Limb (tissue), 2 donors: ENCODE results near the gene CDC42BPB.

ENCODE experiments used
- DNase-seq, 2 donors: peaks; one replicate each; pipeline ENCODE4 v3.0.0-alpha.2; 2016; ENCODE audit errors: extremely low spot score in 2 of 2

Gene CDC42BPB

DNA sequence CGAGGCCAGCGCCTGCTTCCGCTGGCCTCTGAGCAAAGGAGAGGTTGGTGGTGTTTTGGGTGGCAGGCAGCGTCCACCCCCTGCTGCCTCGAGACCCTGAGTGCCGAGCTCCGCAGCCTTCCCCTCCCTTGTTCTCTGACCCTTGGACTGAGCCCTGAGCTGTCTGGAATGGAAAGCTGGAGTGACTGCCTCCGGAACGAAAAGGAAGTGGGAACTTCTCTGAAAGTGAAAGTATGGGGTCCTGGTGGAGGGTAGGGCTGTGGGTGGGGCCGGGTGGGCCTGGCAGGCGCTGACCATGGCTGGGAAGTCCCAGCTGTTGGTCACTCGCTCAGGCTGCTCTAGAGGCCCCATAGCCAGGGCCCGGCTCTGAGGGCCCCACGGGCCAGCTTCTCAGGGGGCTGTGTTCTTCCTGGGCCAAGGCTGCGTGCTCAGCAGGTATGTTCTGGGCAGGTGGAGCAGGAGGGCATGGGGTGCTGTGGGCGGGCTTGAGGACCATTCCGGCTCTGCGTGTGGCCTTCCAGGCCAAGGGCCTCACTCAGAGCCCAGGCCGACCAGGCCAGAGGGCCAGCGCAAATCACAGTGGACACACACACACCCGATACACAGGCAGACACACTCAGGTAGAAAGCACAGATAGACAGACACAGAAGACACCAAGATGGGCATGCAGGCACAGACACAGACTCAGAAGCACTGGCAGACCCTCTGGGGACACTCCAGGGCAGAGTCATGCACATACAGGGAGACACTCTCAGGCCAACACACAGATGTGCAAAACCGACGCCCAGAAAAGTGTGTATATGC lies 37.3 kb upstream of the CDC42BPB start, which contains the start of gene EXOC3L4:
Gene EXOC3L4, plus strand, starts transcription at position 320 of the 804 bp plus-strand sequence. CDS start 5,495 bp downstream, outside the sequence.
- DNase-seq = no peak

DNA sequence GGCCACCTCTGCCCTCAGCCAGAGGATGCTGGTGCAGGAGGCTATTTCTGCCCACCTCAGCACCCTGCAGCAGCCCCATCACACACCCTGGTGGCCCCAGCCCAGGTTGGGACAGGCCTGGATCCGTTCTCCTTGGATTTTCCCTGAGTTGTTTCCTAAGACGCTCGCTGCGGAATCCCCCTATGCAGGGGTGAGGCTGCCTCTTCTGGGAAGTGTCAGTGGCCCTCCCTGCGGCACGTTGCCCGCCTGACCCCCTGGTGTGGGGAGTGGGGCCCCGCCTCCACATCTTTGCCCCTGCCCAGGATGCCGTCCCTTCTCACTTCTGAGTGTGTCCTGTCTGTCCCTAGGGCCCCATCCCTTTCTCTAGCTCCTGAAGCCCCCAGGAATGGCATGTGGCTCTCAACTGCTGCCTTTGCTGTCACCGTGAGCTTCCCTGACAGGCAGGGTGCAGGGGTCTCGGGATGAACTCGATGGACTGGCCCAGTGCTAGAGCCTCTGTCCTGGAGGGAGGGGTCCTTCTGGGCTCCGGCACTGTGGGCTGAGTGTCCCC lies 36.6 kb upstream of the CDC42BPB start:
- no peak for DNase-seq

DNA sequence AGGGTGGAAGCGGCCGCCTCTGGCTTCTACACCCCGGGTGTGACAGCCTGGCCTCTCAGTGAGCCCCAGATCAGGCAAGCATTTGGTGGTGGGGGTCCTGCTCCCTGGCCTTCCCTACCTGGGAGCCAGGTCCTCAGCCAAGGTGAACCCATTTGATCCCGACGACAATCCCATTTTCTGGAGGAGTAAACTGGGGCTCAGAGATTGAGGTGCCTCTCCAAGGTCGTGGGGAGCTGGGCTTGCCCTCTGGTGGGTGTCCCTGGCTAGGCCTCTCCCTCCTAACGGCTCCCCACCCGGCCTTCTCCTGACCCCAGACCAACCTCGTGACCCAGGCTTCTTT lies 34.5 kb upstream of the CDC42BPB start:
- no peak for DNase-seq

DNA sequence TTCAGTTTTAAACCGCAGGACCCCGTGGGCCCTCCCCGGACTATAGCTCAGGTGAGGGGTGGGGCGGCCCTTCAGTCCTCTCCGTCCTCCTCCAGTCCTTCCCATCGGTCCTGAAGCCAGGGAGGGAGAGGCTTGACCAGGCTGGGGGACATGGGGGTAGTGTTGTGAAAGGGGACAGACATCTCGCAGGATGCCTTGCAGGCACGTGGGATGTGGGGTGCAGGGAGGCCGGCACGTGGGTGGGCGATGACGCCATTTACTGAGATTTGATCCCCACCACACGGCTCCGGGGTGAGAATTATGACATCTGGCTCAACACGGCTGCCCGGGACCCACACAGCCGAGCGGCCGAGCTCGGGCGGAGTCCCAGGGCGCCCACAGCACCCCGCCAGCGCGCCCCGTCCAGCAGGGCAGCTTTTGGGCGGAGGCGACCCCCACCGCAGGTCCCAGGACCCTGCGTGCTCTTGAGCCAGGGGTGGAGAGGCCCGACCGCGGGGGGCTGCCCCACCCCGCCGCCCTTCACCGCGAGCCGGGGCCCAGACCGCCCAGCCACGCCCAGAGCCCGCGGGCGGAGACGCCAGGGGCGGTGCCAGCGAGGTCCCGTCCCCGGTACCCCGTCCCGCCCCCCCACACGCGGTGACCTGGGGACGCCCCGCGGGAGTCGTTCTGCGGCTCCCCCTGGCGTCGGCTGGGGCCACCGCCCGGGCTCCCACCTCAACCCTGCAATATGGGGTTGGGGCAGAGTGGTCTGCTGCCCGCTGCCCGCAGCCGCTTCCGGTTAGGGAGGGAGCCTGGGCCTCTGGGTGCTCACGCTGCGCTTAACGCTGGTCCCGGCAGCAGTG lies 33.9 kb upstream of the CDC42BPB start:
- DNase-seq = peak in 1 of 2 donors; percentile 65

DNA sequence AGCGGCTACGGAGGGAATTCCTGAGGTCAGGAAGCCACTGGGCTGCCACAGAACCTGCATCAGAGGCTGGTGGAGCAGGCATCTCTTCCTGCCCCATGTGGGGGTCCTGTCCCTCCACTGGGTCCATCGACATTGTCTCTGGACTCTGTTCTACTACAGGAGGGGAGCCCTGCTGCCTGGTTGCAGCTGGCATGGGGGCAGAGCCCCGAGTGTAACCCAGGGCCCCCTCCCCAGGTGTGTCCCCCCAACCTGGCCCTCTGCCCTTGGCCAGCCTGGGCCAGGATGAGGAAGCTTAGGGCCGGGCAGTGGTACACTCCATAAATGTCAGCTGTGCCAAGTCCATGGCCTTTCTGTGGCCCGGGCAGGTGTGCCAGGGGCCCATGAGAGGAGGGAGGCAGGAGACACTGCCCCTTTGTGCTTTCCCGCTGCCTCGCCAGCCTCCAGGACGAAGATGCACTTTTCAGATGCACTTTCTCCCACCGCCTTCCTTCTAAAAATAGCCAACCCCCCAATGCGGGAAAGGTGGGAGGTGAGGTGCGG lies 33.2 kb upstream of the CDC42BPB start:
- no peak for DNase-seq

DNA sequence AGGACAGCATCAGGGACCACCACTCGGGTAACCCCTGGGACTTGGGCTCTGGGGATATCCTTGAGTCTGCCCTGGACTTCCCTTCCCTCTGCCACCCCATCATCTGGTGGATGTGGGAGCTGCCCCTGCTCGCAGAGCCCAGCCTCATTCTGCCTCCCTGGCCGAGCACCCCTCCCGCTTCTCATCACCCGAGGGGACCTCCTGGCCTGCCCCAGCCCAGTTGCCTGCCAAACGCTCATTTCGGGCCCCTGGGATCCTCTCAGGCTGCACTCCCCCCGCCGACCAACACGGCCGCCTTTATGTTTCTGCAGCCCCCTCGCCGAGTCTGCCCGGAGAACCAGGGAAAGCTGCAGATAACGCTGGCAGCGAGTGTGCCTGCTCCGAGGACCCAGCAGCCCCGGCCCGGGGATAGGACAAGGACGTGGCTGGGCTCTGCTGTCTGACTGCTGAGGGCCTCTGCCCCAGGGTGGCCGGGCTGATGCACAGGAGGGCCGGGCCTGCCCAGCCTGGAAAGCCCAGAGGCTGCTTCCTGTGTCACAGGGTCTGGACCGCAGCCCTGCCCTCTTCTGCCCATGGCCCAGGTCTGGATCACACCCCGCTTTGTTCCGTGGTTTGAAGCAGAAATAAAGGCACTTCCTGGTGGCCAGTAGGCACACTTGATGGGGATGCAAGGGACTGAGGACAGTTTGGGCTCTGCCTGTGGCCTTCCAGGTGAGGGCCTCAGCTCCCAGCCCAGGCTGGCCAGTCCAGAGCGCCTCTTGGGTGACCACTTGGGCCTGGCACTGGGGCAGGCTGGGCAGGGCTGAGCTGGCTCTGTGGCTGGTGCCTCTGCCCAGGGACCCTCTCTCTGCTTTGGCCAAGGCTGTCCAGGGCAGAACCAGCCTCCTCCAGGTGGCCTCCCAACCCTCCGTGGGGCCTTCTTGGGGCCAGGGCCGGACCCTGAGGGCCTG lies 32.3 kb upstream of the CDC42BPB start:
- no peak for DNase-seq

DNA sequence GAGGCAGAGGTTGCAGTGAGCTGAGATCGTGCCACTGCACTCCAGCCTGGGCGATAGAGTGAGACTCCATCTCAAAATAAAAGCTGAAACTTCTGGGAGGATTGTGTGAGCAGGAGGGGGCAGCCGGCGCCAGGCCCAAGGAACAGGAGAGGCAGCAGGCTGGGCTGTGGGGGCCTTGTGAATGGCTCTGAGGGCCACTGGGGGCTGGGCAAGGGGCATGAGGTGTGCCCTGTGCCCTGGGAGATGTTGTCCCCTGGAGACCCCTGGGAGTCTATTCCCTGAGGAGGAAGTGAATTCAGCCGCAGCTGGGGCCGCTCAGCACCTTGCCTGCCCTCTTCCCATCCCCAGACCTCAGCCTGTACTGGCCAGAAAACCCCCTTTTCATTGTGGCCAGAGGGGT lies 31.6 kb upstream of the CDC42BPB start:
- no peak for DNase-seq

DNA sequence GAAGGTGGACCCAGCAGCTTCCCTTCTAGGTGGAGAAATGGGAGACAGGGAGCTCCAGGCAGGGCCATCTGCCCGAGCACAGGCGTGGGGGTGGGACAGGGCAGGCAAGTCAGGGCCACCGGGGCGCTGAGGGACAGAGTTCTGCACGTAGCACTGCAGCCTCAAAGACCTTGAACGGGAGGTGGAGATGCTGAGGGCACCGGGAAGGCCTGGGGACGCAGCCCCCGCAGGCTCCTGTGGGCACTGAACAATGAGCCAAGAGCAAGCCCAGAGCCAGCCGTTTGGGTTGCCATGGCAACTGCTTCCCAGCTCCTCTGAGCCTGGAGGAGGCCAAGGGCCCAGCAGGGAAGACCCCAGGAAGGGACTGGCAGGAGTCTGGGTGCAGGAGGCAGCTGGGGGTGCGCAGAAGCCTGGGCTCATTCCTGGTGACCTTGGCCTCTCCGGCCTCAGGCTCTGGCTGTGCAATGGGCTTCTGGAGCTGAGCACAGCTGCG lies 30.0 kb upstream of the CDC42BPB start:
- DNase-seq = no peak

DNA sequence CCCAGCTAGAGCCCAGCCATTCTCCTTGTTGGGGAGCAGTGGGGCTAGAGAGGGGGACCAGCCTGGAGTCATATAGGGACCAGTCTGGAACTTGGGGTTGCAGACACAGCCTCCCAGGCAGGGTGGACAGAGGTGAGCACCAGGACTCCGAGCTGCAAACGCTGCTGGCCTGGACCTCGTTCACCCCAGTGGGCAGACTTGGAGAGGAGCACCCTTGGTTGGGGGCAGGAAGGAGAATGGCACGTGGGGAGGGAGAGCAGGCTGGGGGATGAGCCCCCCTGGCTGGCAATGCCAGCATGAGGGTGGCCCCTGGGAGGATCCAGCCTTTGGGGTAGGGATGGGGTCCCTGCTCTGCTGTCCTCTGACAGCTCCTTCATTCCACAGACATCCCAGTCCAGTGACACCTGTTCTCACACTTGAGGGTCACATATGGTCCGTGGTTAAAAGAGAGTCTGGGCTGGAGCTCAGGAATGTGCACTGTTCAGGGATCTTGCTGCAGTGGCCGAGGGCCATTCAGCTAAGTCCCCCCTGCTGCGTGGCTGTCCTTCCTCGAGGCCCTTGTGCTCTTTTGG lies 29.5 kb upstream of the CDC42BPB start:
- no peak for DNase-seq

DNA sequence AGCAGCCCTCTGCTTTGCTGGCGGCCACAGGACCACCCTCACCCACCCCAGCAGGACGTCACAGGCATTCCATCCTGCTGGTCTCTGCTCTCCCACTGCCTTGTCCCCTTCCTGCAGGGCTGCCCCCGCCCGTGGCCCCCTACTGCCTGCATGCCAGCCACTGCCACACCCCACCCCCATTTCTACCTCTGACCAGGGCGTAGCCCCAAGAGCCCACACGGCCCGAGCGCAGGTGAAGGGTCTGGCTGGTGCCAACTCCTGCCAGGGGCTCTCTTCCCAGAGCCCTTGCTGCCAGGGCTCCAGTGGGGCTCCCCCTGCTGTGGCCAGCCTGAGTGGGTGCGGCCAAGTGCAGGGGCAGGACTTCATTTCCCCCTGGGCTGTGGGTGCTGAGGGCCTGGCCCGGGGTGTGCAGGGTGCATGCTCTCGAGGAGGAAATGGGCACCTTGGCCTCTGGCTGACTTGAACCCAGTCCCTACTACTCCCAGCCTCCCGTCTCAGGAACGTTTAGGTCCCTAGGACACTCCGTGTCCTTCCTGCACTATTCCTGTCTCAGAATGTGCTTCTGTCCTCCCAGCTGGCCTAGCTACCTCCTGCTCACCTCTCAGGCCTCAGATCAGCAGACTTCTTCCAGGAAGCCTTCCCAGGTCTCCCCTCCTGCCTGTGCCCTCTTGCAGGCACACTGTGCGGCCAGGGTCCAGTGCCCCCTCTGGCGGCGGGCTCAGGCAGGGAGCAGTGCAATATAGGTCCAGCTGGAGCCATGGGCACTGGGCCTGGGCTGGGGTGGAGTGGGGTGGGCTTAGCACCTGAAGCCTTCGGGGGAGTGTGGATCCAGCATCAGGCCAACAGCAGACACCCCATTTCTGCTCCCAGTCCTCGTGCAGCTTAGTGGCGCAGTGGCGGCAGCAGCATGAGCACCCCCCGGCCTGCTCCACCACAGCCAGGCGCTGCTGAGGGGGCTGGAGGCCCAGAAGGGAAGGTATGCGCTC lies 28.1 kb upstream of the CDC42BPB start:
- DNase-seq = no peak

DNA sequence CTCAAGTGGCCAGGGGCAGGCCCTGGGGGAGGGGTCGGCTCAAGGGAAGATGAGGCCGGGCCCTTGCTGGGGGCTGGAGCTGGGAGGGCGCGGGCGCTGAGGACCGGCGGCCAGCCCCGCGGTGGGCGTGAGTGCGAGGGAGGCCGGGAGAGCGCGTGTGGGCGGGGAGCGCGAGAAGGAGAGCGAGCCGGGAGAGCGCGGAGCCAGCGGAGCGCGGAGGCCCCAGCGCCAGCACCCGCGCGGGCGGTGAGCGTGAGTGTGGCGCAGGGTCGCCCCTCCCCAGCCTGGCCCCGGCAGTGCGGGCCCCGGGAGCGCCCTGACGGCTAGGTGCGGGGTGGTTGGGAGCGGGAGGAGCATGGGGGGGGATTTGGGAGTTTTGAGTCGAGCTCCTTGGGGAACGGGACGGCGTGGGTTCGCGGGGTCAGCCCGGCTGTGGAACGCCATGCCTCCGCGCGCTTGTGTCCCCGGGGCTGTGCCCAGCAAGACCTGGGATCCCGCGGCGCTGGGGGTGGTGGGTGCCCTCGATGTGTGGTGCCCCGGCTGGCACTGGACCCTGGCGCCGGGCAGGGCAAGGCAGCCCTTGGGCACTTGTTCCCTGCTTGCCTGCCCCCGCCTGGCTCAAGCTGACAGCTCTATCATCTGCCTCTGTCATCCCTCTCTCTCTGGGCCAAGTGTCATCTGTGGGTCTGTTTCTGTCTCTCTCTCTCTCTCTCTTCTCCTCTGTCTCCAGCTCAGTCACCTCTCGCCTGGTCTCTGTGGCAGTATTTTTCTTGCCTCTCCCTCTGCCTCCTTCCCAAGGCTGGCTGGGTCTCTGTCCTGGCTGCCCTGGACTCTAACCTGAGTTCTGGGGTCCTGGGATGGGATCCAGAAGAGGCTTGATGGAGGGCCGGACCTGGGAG lies 26.9 kb upstream of the CDC42BPB start, which contains the start of gene LBHD2:
Gene LBHD2, plus strand, starts transcription at position 190 of the 899 bp plus-strand sequence. CDS start 1,803 bp downstream, outside the sequence.
- DNase-seq = peak in 1 of 2 donors; percentile 46

DNA sequence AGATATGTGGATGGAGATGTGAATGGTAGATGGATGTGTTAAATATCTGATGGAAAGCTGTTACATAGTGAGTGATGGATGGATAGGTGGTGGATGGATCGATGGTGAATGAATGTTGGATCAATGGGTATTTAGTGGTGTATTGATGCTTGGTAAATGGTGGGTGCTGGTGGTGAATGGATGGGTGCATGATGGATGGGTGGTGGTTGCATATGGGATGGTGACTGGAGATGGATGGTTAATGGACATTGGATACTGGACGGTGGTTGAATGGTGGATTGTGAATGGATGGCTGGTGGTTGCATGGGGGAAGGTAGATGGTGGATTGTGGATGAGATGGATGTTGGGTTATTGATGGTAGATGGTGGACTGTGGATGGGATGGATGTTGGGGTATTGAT lies 24.6 kb upstream of the CDC42BPB start:
- DNase-seq = no peak

DNA sequence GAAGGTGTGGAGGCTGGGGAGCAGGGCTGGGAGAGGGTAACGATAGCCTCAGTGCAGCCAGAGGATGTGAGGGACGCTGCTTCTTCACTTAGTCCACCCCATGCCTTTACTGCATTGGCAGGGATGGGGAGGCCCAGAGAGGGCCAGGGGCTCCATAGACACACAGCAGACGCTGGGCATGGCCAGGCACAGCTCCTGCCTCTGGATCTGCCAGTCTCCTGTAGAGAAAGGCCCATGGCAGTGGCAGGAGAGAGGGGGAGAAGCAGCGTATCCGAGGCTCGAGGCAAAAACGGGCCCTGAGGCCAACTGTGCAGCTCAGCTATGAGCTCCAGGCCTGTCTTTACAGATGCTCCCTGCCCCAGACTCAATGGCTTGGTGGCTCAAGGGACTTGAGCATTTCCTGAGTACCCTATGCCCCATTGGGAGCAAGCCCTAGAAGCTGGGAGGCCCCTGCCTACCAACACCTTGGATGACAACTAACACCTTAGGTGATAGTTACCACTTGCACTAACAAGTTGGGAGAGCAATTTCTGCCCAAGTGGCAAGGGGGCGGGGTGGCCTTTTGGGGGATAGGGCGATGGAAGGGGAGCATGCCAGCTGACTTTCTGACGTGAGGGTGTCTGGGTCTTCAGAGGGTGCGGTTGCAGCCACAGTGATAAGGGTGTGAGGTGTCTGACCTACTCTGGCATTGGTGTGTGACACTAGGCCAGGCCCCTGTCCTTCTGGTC lies 21.7 kb upstream of the CDC42BPB start:
- DNase-seq = no peak

DNA sequence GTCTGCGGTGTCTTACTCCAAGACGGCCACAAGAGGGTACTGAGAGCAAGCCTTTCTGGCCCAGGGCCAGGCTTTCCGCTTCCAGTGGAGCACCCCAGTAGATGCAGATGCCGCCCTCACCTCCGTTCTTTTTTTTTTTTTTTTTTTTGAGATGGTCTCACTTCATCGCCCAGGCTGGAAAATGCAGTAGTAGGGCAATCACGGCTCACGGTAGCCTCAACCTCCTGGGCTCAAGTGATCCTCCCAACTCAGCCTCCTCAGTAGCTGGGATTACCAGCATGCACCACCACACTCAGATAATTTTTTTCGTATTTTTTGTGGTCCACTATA lies 21.0 kb upstream of the CDC42BPB start:
- peak; percentile 57 to 79 for DNase-seq

DNA sequence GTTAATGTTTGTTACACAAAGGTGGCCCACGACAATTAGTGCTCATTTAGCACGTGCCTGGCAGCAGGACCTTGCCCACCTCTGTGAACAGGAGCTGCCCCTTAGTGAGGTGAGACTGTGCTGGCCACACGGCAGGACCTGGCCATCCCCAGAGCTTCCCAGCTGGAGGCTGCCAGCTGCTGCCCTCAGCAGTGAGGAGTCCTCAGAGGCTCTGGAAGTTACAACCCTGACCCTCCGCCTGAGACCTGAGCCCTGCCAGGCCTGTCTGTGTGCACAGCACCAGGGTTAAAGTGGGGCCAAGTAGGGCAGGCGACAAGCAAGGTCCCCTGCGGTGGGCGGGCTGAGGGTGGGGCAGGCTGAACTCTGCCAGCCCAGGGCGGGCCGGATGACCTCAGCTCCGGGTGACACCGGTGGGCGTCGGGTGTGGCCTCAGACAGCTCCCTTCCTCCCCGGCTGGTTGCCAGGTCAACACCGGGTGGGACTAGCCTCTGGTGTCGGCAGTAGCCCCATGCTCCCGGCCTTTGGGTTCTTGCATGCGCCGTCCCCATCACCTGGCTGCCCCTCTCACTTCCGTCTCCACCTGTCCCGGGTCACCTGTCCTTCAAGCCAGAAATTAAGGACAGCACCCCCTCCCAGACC lies 17.5 kb upstream of the CDC42BPB start:
- DNase-seq = peak in 1 of 2 donors; percentile 53

DNA sequence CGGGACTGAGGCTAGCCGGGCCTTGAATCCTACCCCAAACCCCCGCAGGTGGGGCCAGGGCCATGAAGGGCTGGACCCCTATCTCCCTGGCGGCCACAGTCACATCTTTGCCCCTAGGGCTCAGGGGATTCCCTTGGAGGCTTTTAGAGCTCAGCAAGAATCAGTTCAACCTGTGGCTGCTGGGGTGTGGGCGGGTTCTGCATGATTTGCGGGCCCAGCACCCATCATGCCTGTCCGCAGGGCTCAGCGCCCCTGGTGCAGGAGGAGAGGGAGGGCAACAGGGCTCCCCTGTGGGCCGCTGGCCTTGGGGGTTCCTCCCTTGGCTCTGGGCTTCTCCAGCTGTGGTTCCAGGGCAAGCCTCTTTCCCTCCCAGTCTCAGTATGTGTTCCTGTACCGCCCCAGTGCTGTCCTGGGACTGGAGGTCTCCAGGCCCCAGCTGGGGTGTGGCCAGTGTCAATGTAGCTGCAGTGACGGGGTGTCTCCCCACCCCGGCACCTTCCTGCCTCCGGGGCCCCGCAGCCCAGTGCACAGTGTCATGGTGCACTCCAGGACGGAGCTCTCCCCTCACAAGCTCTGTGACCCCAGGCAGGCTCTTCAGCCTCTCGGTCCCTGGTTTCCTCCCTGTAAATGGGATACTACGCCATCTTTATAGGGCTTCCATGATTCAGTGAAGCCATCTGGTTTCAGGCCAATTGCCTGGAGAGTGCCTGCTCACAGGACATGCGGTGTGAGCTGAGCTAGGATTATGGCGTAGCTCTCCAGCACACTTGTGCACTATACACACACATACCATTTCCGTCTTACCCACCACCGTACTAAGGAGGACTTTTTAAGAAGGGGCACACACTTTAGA lies 16.8 kb upstream of the CDC42BPB start:
- peak in 1 of 2 donors; percentile 32 for DNase-seq
